ENCODE results near the gene MYO9B. TPM values are rescaled to one million over a fixed set of nuclear protein-coding genes. Genes with fewer than 3 reads are reported as not detected.

MYO9B gene
- polyA plus RNA-seq, 2 of the 4 experiments (the other 2 are of a cell fraction): 13.0 to 27.7 TPM

- ATAC-seq (no peak), DNase-seq (ENCODE audit: low read depth in 1 of 2, low spot score in 1 of 2) (no peak), FAIRE-seq (no peak)
- 80% methylated on average over 10 of the region's 16 CpGs for WGBS (ENCODE audit: missing lambda C conversion rate)
- Histone ChIP-seq H3K4me1 (no peaks in the 10 kb centered on the region), H3K4me2 (no peak overlapping the region), H3K9me3 (no peaks in the 10 kb centered on the region), H3K4me3 (no peak overlapping the region), H3K27ac (no peak overlapping the region)
- ChIA-PET POLR2A (interaction anchor here (0.6 kb wide), 2 partner anchors 11 to 196 kb away, joined by 3 to 5 read pairs; no protein-coding TSS in a partner anchor), CTCF (interaction anchor here (2.5 to 8.0 kb wide), 6 partner anchors 7 to 36 kb away, joined by 9 to 77 read pairs (median 31); partner anchors contain the start of genes ANKLE1 and OCEL1)
- TF ChIP-seq KDM1A (IDR thresholded peaks at IDR 0.05; ENCODE audit: low read depth): no peak
- no peak for TF ChIP-seq MYC (IDR thresholded peaks at IDR 0.05; ENCODE audit: borderline replicate concordance, low read length)
- no peak for TF ChIP-seq FOSB (CRISPR knock-in tag; IDR thresholded peaks at IDR 0.05)
- TF ChIP-seq, protein P1, sequence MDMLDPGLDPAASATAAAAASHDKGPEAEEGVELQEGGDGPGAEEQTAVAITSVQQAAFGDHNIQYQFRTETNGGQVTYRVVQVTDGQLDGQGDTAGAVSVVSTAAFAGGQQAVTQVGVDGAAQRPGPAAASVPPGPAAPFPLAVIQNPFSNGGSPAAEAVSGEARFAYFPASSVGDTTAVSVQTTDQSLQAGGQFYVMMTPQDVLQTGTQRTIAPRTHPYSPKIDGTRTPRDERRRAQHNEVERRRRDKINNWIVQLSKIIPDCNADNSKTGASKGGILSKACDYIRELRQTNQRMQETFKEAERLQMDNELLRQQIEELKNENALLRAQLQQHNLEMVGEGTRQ (IDR thresholded peaks at IDR 0.05): no peak
- no peak for TF ChIP-seq POLR2AphosphoS2 (conservative IDR thresholded peaks at IDR 0.05; ENCODE audit: low read length)
- TF ChIP-seq JUN (IDR thresholded peaks at IDR 0.05): no peak
- TF ChIP-seq HDAC2 (IDR thresholded peaks at IDR 0.05): no peak
- no peak for TF ChIP-seq SMC3 (IDR thresholded peaks at IDR 0.05)
- TF ChIP-seq, protein P2, sequence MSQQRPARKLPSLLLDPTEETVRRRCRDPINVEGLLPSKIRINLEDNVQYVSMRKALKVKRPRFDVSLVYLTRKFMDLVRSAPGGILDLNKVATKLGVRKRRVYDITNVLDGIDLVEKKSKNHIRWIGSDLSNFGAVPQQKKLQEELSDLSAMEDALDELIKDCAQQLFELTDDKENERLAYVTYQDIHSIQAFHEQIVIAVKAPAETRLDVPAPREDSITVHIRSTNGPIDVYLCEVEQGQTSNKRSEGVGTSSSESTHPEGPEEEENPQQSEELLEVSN (IDR thresholded peaks at IDR 0.05; ENCODE audit: borderline replicate concordance, low read depth): no peak
- no peak for TF ChIP-seq GATA3 (IDR thresholded peaks at IDR 0.05; ENCODE audit: borderline replicate concordance)
Observed at GRCh38 chr19:17262557-17262956, 187.0 kb downstream of the MYO9B start.

Other genes starting within 250 kb of the MYO9B start
- 12.2 and 14.8 TPM in 2 replicates for gene SIN3B, start 246.4 kb upstream of the MYO9B start, polyA plus RNA-seq (2011; rRNA removed)
- gene SIN3B, start 246.4 kb upstream of the MYO9B start, polyA plus RNA-seq (2017; fragmentation: RNase III; extraction: RNeasy Plus Mini Kit Qiagen cat#74134 plus additional on column Dnase treatment): 18.9 to 22.4 TPM (median 21.3 TPM) in 3 replicates
- gene F2RL3, start 186.8 kb upstream of the MYO9B start, polyA plus RNA-seq (2011; rRNA removed): not detected in 2 replicates
- not detected in 3 replicates for gene F2RL3, start 186.8 kb upstream of the MYO9B start, polyA plus RNA-seq (2017; fragmentation: RNase III; extraction: RNeasy Plus Mini Kit Qiagen cat#74134 plus additional on column Dnase treatment)
- 0.03 and 0.12 TPM in 2 replicates for gene CPAMD8, start 49.0 kb upstream of the MYO9B start, polyA plus RNA-seq (2011; rRNA removed)
- gene CPAMD8, start 49.0 kb upstream of the MYO9B start, polyA plus RNA-seq (2017; fragmentation: RNase III; extraction: RNeasy Plus Mini Kit Qiagen cat#74134 plus additional on column Dnase treatment): not detected in 3 replicates
- 13.9 and 15.1 TPM in 2 replicates for gene HAUS8, start 325 bp upstream of the MYO9B start, polyA plus RNA-seq (2011; rRNA removed)
- 15.9 to 16.6 TPM (median 16.2 TPM) in 3 replicates for gene HAUS8, start 325 bp upstream of the MYO9B start, polyA plus RNA-seq (2017; fragmentation: RNase III; extraction: RNeasy Plus Mini Kit Qiagen cat#74134 plus additional on column Dnase treatment)
- 10.1 and 10.2 TPM in 2 replicates for gene USE1, start 139.6 kb downstream of the MYO9B start, polyA plus RNA-seq (2011; rRNA removed)
- 15.5 to 18.4 TPM (median 16.5 TPM) in 3 replicates for gene USE1, start 139.6 kb downstream of the MYO9B start, polyA plus RNA-seq (2017; fragmentation: RNase III; extraction: RNeasy Plus Mini Kit Qiagen cat#74134 plus additional on column Dnase treatment)
- gene OCEL1, start 150.4 kb downstream of the MYO9B start, polyA plus RNA-seq (2011; rRNA removed): 5.5 and 8.5 TPM in 2 replicates
- gene OCEL1, start 150.4 kb downstream of the MYO9B start, polyA plus RNA-seq (2017; fragmentation: RNase III; extraction: RNeasy Plus Mini Kit Qiagen cat#74134 plus additional on column Dnase treatment): 6.0 to 10.7 TPM (median 9.2 TPM) in 3 replicates
- gene NR2F6, start 170.1 kb downstream of the MYO9B start, polyA plus RNA-seq (2011; rRNA removed): 30.4 and 31.9 TPM in 2 replicates
- gene NR2F6, start 170.1 kb downstream of the MYO9B start, polyA plus RNA-seq (2017; fragmentation: RNase III; extraction: RNeasy Plus Mini Kit Qiagen cat#74134 plus additional on column Dnase treatment): 37.7 to 42.4 TPM (median 42.1 TPM) in 3 replicates
- 0.03 and 0.04 TPM in 2 replicates for gene USHBP1, start 189.0 kb downstream of the MYO9B start, polyA plus RNA-seq (2011; rRNA removed)
- not detected in 3 replicates for gene USHBP1, start 189.0 kb downstream of the MYO9B start, polyA plus RNA-seq (2017; fragmentation: RNase III; extraction: RNeasy Plus Mini Kit Qiagen cat#74134 plus additional on column Dnase treatment)
- 52.1 and 56.0 TPM in 2 replicates for gene BABAM1, start 191.7 kb downstream of the MYO9B start, polyA plus RNA-seq (2011; rRNA removed)
- gene BABAM1, start 191.7 kb downstream of the MYO9B start, polyA plus RNA-seq (2017; fragmentation: RNase III; extraction: RNeasy Plus Mini Kit Qiagen cat#74134 plus additional on column Dnase treatment): 64.0 to 67.6 TPM (median 65.7 TPM) in 3 replicates
- 0.45 and 0.56 TPM in 2 replicates for gene ANKLE1, start 206.1 kb downstream of the MYO9B start, polyA plus RNA-seq (2011; rRNA removed)
- gene ANKLE1, start 206.1 kb downstream of the MYO9B start, polyA plus RNA-seq (2017; fragmentation: RNase III; extraction: RNeasy Plus Mini Kit Qiagen cat#74134 plus additional on column Dnase treatment): 0.74 to 1.2 TPM (median 1.0 TPM) in 3 replicates
- 2.3 TPM in 2 replicates for gene ABHD8, start 227.6 kb downstream of the MYO9B start, polyA plus RNA-seq (2011; rRNA removed)
- 3.1 to 4.4 TPM (median 4.2 TPM) in 3 replicates for gene ABHD8, start 227.6 kb downstream of the MYO9B start, polyA plus RNA-seq (2017; fragmentation: RNase III; extraction: RNeasy Plus Mini Kit Qiagen cat#74134 plus additional on column Dnase treatment)
- gene MRPL34, start 230.1 kb downstream of the MYO9B start, polyA plus RNA-seq (2011; rRNA removed): 28.1 and 30.5 TPM in 2 replicates
- gene MRPL34, start 230.1 kb downstream of the MYO9B start, polyA plus RNA-seq (2017; fragmentation: RNase III; extraction: RNeasy Plus Mini Kit Qiagen cat#74134 plus additional on column Dnase treatment): 50.6 to 56.1 TPM (median 54.9 TPM) in 3 replicates
- gene DDA1, start 233.8 kb downstream of the MYO9B start, polyA plus RNA-seq (2011; rRNA removed): 27.5 and 35.5 TPM in 2 replicates
- 53.5 to 62.1 TPM (median 58.5 TPM) in 3 replicates for gene DDA1, start 233.8 kb downstream of the MYO9B start, polyA plus RNA-seq (2017; fragmentation: RNase III; extraction: RNeasy Plus Mini Kit Qiagen cat#74134 plus additional on column Dnase treatment)

Measured in A549 (cell line).